Measurements from ENCODE around the gene KIAA0232. TPM values are rescaled to one million over a fixed set of nuclear protein-coding genes. Genes with fewer than 3 reads are reported as not detected.

KIAA0232 gene
- total and polyA plus RNA-seq, 10 of the 15 experiments (the other 5 are each of a cell fraction or from before 2014, with no cell fraction given): 2.8 to 15.1 (median 10.8) TPM

GRCh38 chr4:6894528-6895498, 112.3 kb downstream of the KIAA0232 start (continued):
- no peak for TF ChIP-seq KDM1A (IDR thresholded peaks at IDR 0.05; ENCODE audit: borderline replicate concordance)
- no peak for TF ChIP-seq HCFC1 (IDR thresholded peaks at IDR 0.05; ENCODE audit: low read length)
- no peak for TF ChIP-seq MEF2A (IDR thresholded peaks at IDR 0.05; ENCODE audit: insufficient read depth, low read depth, low read length)

- ChIA-PET RAD21 (ENCODE audit: unreplicated experiment) (no interaction called here), SMC1A (ENCODE audit: uncharacterized antibody, unreplicated experiment) (no interaction called here), POLR2A (no interaction called here), CTCF (interaction anchor here (1.1 kb wide), 1 partner anchor 175 kb away, joined by 3 read pairs; no protein-coding TSS in a partner anchor)
- H3K9me3 ChIP-seq (replicated peaks; ENCODE audit: control insufficient read depth, insufficient read depth, low read length): no peaks in the 10 kb centered on the region
- ATAC-seq (no peak), FAIRE-seq (no peak), DNase-seq (ENCODE audit: low read depth, low spot score) (no peak)
- no peaks in the 10 kb centered on the region for H3K36me3 ChIP-seq (ENCODE audit: control insufficient read depth in 2 of 2, insufficient read depth in 2 of 2, low read length in 1 of 2)
- no peak overlapping the region for H3K4me2 ChIP-seq (ENCODE audit: control insufficient read depth, insufficient read depth)
- WGBS (ENCODE audit: insufficient coverage, insufficient replicate concordance, low lambda C conversion rate, missing lambda C conversion rate): 76% methylated on average over 5 of the region's 5 CpGs
- H3K9ac ChIP-seq (ENCODE audit: control insufficient read depth, insufficient read depth, low read length): no peak overlapping the region
- no peaks in the 10 kb centered on the region for H4K20me1 ChIP-seq (ENCODE audit: control insufficient read depth, insufficient read depth)
- in situ Hi-C loops (cut with MboI) (no loop called here), intact Hi-C loops (cut with micrococcal nuclease; ENCODE audit: unreplicated experiment) (no loop called here)
- no peaks in the 10 kb centered on the region for H3K27me3 ChIP-seq (replicated peaks in 1 of 2; ENCODE audit: control insufficient read depth in 2 of 2, insufficient read depth in 2 of 2, low read length in 1 of 2)
- H3K79me2 ChIP-seq (ENCODE audit: control insufficient read depth, insufficient read depth, low read length): no peaks in the 10 kb centered on the region
- H2AFZ ChIP-seq (ENCODE audit: control insufficient read depth, low read depth, low read length): no peak overlapping the region
- TF ChIP-seq SUPT20H (IDR thresholded peaks at IDR 0.05; ENCODE audit: borderline replicate concordance, control insufficient read depth, low read depth, low read length) (no peak), ZNF274 (IDR thresholded peaks at IDR 0.05; ENCODE audit: insufficient read depth, insufficient read length) (no peak), CHD4 (IDR thresholded peaks at IDR 0.05) (no peak), RB1 (IDR thresholded peaks at IDR 0.05; ENCODE audit: borderline replicate concordance) (no peak)
- TF ChIP-seq, protein P1, sequence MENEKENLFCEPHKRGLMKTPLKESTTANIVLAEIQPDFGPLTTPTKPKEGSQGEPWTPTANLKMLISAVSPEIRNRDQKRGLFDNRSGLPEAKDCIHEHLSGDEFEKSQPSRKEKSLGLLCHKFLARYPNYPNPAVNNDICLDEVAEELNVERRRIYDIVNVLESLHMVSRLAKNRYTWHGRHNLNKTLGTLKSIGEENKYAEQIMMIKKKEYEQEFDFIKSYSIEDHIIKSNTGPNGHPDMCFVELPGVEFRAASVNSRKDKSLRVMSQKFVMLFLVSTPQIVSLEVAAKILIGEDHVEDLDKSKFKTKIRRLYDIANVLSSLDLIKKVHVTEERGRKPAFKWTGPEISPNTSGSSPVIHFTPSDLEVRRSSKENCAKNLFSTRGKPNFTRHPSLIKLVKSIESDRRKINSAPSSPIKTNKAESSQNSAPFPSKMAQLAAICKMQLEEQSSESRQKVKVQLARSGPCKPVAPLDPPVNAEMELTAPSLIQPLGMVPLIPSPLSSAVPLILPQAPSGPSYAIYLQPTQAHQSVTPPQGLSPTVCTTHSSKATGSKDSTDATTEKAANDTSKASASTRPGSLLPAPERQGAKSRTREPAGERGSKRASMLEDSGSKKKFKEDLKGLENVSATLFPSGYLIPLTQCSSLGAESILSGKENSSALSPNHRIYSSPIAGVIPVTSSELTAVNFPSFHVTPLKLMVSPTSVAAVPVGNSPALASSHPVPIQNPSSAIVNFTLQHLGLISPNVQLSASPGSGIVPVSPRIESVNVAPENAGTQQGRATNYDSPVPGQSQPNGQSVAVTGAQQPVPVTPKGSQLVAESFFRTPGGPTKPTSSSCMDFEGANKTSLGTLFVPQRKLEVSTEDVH (IDR thresholded peaks at IDR 0.05; ENCODE audit: low read depth, partially characterized antibody): no peak
- peaks cover 20% of the 10 kb centered on the region for H3K4me1 ChIP-seq (ENCODE audit: control insufficient read depth, insufficient read depth, low read length)
- BruUV-seq (replicated peaks): no TSS peak
- no peak overlapping the region for H3K27ac ChIP-seq (ENCODE audit: control insufficient read depth, insufficient read depth)
- H3K4me3 ChIP-seq: no peak overlapping the region
These were observed 113.5 kb downstream of the KIAA0232 start for GRCh38 chr4:6896035-6896434.

All from GM12878 (cell line).